Parathyroid adenoma (tissue), 2 donors: ENCODE data around the gene CLDND2.
A peak's percentile ranks its signal among the peaks of the same experiment; 100 is the strongest.

ENCODE experiments used
- H2AFZ ChIP-seq: fragments of 300-600 bp; sonication (generic); one replicate; pipeline ENCODE4 v1.7.0; 2017; ENCODE audit warnings: antibody characterized with exemption, mild to moderate bottlenecking
- H3K27ac ChIP-seq: fragments of 300-600 bp; sonication (generic); one replicate; pipeline ENCODE4 v1.7.0; 2017
- H3K27me3 ChIP-seq: fragments of 300-600 bp; sonication (generic); one replicate; pipeline ENCODE4 v1.7.0; 2017; ENCODE audit warnings: low read length; ENCODE audit not compliant: control insufficient read depth, insufficient read depth
- H3K36me3 ChIP-seq: fragments of 300-600 bp; sonication (generic); one replicate; pipeline ENCODE4 v1.7.0; 2017; ENCODE audit warnings: low read length; ENCODE audit not compliant: control insufficient read depth, insufficient read depth
- H3K4me1 ChIP-seq: fragments of 300-600 bp; sonication (generic); one replicate; pipeline ENCODE4 v1.7.0; 2017; ENCODE audit warnings: control low read depth
- H3K4me2 ChIP-seq: fragments of 300-600 bp; sonication (generic); one replicate; pipeline ENCODE4 v1.7.0; 2017; ENCODE audit warnings: low read length
- H3K4me3 ChIP-seq: fragments of 300-600 bp; sonication (generic); one replicate; pipeline ENCODE4 v1.7.0; 2017; ENCODE audit warnings: low read depth, low read length
- H3K79me2 ChIP-seq: fragments of 300-600 bp; sonication (generic); one replicate; pipeline ENCODE4 v1.7.0; 2017; ENCODE audit warnings: control low read depth
- H3K9ac ChIP-seq: fragments of 300-600 bp; sonication (generic); one replicate; pipeline ENCODE4 v1.7.0; 2017; ENCODE audit warnings: mild to moderate bottlenecking
- H3K9me3 ChIP-seq: fragments of 300-600 bp; sonication (generic); one replicate; pipeline ENCODE4 v1.7.0; 2017; ENCODE audit warnings: low read length; ENCODE audit not compliant: control insufficient read depth
- TF ChIP-seq, protein P1 (sequence below): fragments of 300-600 bp; sonication (generic); IDR thresholded peaks from one replicate; pipeline ENCODE4 v1.7.0; 2017; ENCODE audit warnings: antibody characterized with exemption, mild to moderate bottlenecking
- donor health status: primary hyperparathyroidism.

The CLDND2 gene

DNA sequence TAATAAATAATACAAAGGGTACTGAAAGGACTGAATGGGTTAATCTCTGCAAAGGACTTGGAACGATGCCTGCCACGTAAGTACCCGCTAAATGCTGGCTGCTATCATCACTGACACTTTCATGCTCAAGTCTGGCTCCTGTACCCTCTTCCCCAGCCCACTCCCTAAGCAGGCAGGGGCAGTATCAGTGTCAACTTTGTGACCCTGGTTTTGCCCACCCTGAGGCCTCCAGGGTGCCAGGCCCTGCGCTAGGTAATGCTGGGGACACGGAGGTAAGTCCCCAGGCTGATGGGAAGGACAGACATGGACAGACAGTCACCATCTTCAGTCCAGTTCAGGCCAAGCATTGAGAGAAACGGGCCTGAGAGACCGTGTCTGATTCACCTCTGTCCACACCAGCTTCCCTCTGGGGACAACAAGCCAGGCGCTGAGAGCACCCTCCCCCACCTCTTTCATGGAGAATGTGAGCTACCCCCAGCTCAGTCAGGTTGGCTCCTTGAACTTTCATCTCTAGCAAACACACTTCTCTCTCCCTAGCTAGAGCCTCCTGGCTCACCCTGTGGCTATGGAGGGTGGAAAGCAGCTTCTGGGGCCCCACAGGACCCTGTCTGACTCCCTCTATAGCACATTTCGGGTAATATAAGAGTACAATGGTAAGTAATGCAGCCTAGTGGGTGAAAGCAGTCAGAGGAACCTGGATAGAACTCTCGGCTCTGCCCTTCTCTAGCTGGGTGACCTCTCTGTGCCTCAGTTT lies 3.4 kb downstream of the CLDND2 start:
- peaks cover 10% of the 10 kb centered on the region for H3K4me1 ChIP-seq
- H3K4me3 ChIP-seq: peak overlapping the region; percentile 97

GRCh38 chr19:51364200-51365106 lies 4.3 kb downstream of the CLDND2 start:
- TF ChIP-seq, protein P1, sequence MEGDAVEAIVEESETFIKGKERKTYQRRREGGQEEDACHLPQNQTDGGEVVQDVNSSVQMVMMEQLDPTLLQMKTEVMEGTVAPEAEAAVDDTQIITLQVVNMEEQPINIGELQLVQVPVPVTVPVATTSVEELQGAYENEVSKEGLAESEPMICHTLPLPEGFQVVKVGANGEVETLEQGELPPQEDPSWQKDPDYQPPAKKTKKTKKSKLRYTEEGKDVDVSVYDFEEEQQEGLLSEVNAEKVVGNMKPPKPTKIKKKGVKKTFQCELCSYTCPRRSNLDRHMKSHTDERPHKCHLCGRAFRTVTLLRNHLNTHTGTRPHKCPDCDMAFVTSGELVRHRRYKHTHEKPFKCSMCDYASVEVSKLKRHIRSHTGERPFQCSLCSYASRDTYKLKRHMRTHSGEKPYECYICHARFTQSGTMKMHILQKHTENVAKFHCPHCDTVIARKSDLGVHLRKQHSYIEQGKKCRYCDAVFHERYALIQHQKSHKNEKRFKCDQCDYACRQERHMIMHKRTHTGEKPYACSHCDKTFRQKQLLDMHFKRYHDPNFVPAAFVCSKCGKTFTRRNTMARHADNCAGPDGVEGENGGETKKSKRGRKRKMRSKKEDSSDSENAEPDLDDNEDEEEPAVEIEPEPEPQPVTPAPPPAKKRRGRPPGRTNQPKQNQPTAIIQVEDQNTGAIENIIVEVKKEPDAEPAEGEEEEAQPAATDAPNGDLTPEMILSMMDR: no peak
- H3K4me2 ChIP-seq: no peak overlapping the region
- H3K27me3 ChIP-seq: no peaks in the 10 kb centered on the region
- no peak overlapping the region for H3K9ac ChIP-seq
- no peak overlapping the region for H3K4me3 ChIP-seq
- H3K79me2 ChIP-seq: peaks cover 22% of the 10 kb centered on the region
- no peaks in the 10 kb centered on the region for H3K9me3 ChIP-seq
- H3K36me3 ChIP-seq: no peaks in the 10 kb centered on the region
- no peak overlapping the region for H3K27ac ChIP-seq
- peaks cover 10% of the 10 kb centered on the region for H3K4me1 ChIP-seq
- no peak overlapping the region for H2AFZ ChIP-seq

More for the DNA sequence above, 3.4 kb downstream of the CLDND2 start:
- no peaks in the 10 kb centered on the region for H3K9me3 ChIP-seq
- H3K79me2 ChIP-seq: peaks cover 22% of the 10 kb centered on the region
- TF ChIP-seq, protein P1: no peak
- H3K27me3 ChIP-seq: no peaks in the 10 kb centered on the region
- peak overlapping the region; percentile 100 for H2AFZ ChIP-seq
- H3K9ac ChIP-seq: peak overlapping the region; percentile 58
- peak overlapping the region; percentile 98 for H3K27ac ChIP-seq
- H3K36me3 ChIP-seq: no peaks in the 10 kb centered on the region
- H3K4me2 ChIP-seq: peak overlapping the region; percentile 99

DNA sequence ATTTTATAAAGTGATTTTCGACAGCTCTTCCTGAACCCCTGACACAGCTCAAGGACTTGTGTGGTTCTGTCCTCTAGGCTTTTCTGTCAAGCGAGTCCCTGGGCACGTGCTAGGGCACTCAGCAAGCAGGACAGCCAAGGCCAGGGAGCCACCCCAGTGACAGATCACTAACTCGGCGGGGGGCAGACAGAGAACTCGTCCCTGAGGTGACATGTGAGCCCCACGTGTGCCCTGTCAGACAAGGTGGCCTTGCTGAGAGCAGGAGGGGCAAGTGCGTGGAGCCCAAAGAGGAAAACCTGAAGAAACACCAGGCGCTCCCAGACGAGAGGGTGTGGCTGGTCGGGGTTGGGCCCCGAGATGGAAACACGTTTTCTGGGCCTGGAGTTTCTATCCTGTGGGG lies 7.6 kb downstream of the CLDND2 start:
- H3K4me3 ChIP-seq: no peak overlapping the region
- peaks cover 6% of the 10 kb centered on the region for H3K4me1 ChIP-seq
- no peak overlapping the region for H3K27ac ChIP-seq
- H2AFZ ChIP-seq: no peak overlapping the region
- no peak overlapping the region for H3K9ac ChIP-seq
- H3K79me2 ChIP-seq: peaks cover 25% of the 10 kb centered on the region
- TF ChIP-seq, protein P1: no peak
- no peak overlapping the region for H3K4me2 ChIP-seq
- H3K9me3 ChIP-seq: no peaks in the 10 kb centered on the region
- no peaks in the 10 kb centered on the region for H3K36me3 ChIP-seq
- no peaks in the 10 kb centered on the region for H3K27me3 ChIP-seq

GRCh38 chr19:51359294-51359693 lies 9.5 kb downstream of the CLDND2 start:
- Histone ChIP-seq H3K9ac (no peak overlapping the region), H3K9me3 (no peaks in the 10 kb centered on the region), H2AFZ (no peak overlapping the region), H3K36me3 (no peaks in the 10 kb centered on the region), H3K4me2 (no peak overlapping the region), H3K4me3 (no peak overlapping the region), H3K79me2 (peaks cover 17% of the 10 kb centered on the region), H3K27me3 (no peaks in the 10 kb centered on the region), H3K27ac (no peak overlapping the region), H3K4me1 (peaks cover 8% of the 10 kb centered on the region)
- TF ChIP-seq, protein P1: no peak
